GM12878 (cell line): ENCODE results near the gene DNAH3. TPM values are rescaled to one million over a fixed set of nuclear protein-coding genes. Genes with fewer than 3 reads are reported as not detected.

Experiments
- ATAC-seq: fragments of 200-7000 bp; cut with Tn5 transposase; 3 replicates; pipeline ENCODE4 v1.9.1; 2020; ENCODE audit warnings: mild to moderate bottlenecking, moderate library complexity
- BruUV-seq: library from RNA; stranded (reverse); fragments of 400-500 nt; replicated peaks from 2 replicates; lab custom pipeline; 2021; lab: Mats Ljungman, UMichigan
- CTCF ChIA-PET: fragments of 300-600 bp; sonication (Branson Sonifier 250); formaldehyde crosslinking; extraction: SDS; loops from one replicate; lab custom pipeline; 2021; ENCODE audit warnings: inconsistent platforms; lab: Yijun Ruan, JAX
- POLR2A ChIA-PET: fragments of 350-600 bp; formaldehyde crosslinking; extraction: SDS; loops from one replicate; lab custom pipeline; 2021; ENCODE audit warnings: inconsistent platforms; lab: Charles Lee
- RAD21 ChIA-PET: fragments of 300-600 bp; sonication (Branson Sonifier 250); formaldehyde crosslinking; loops from one replicate; lab custom pipeline; 2023; ENCODE audit warnings: antibody characterized with exemption; ENCODE audit not compliant: unreplicated experiment; lab: Charles Lee
- SMC1A ChIA-PET: fragments of 300-600 bp; sonication (Branson Sonifier 250); formaldehyde crosslinking; loops from one replicate; lab custom pipeline; 2023; ENCODE audit not compliant: unreplicated experiment, uncharacterized antibody; lab: Charles Lee
- DNase-seq: peaks from one replicate; pipeline ENCODE4 v3.0.0-alpha.2; 2011; ENCODE audit warnings: low read depth, low spot score
- FAIRE-seq: peaks from 3 replicates; lab custom pipeline; 2011; peaks lifted over from hg19 to GRCh38; lab: Jason Lieb, UNC
- H2AFZ ChIP-seq: 2 replicates; pipeline ENCODE4 v1.6.0; 2011; ENCODE audit warnings: low read depth, low read length, control low read depth; ENCODE audit not compliant: control insufficient read depth
- H3K27ac ChIP-seq: 2 replicates; pipeline ENCODE4 v1.5.1; 2011; ENCODE audit warnings: control low read depth; ENCODE audit not compliant: control insufficient read depth, insufficient read depth
- H3K27me3 ChIP-seq, 2 experiments: replicated peaks in 1 of 2; 2 replicates each; pipeline versions ENCODE4 v1.6.0 to v1.6.1; 2011; ENCODE audit warnings: low read length in 1 of 2; ENCODE audit not compliant: control insufficient read depth in 2 of 2, insufficient read depth in 2 of 2
- H3K36me3 ChIP-seq, 2 experiments: 2 replicates each; pipeline ENCODE4 v1.5.1; 2011; ENCODE audit warnings: low read length in 1 of 2; ENCODE audit not compliant: control insufficient read depth in 2 of 2, insufficient read depth in 2 of 2
- H3K4me1 ChIP-seq: 2 replicates; pipeline ENCODE4 v1.6.1; 2011; ENCODE audit warnings: mild to moderate bottlenecking, low read length, moderate library complexity, mixed read lengths; ENCODE audit not compliant: control insufficient read depth, insufficient read depth
- H3K4me2 ChIP-seq: 2 replicates; pipeline ENCODE4 v1.6.0; 2011; ENCODE audit warnings: control low read depth; ENCODE audit not compliant: control insufficient read depth, insufficient read depth
- H3K4me3 ChIP-seq: fragments of 200-600 bp; sonication (generic); 2 replicates; pipeline ENCODE4 v1.5.1; 2016
- H3K79me2 ChIP-seq: 2 replicates; pipeline ENCODE4 v1.6.0; 2011; ENCODE audit warnings: low read length; ENCODE audit not compliant: control insufficient read depth, insufficient read depth
- H3K9ac ChIP-seq: 2 replicates; pipeline ENCODE4 v1.8.0; 2011; ENCODE audit warnings: low read length, control low read depth, mixed read lengths; ENCODE audit not compliant: control insufficient read depth, insufficient read depth
- H3K9me3 ChIP-seq: replicated peaks from 3 replicates; pipeline ENCODE4 v1.5.1; 2011; ENCODE audit warnings: mild to moderate bottlenecking, low read length; ENCODE audit not compliant: control insufficient read depth, insufficient read depth
- H4K20me1 ChIP-seq: 2 replicates; pipeline ENCODE4 v1.6.0; 2011; ENCODE audit not compliant: control insufficient read depth, insufficient read depth
- IRF4 ChIP-seq: IDR thresholded peaks from 2 replicates; pipeline ENCODE4 v1.6.1; 2011; ENCODE audit warnings: low read depth, low read length
- NRF1 ChIP-seq: conservative IDR thresholded peaks from 2 replicates; pipeline ENCODE4 v1.6.1; 2011; ENCODE audit warnings: mild to moderate bottlenecking, low read depth, low read length, improper control_type of control experiment
- REST ChIP-seq: IDR thresholded peaks from 2 replicates; pipeline ENCODE4 v1.6.1; 2012; ENCODE audit warnings: mild to moderate bottlenecking, low read depth, low read length
- WGBS: methylation state at CpG from one replicate; pipeline ENCODE4 v1.1.6; 2016; ENCODE audit warnings: low lambda C conversion rate; ENCODE audit not compliant: insufficient replicate concordance, insufficient coverage; ENCODE audit errors: missing lambda C conversion rate; 5-methylcytosine and 5-hydroxymethylcytosine counted together
- in situ Hi-C: fragments of 300-500 bp; cut with MboI; formaldehyde crosslinking; loops from 9 replicates; pipeline ENCODE4 v1.14.3; 2018; ENCODE audit warnings: mixed read lengths
- intact Hi-C: fragments of 100-400 bp; cut with micrococcal nuclease; formaldehyde crosslinking; loops from one replicate; pipeline ENCODE4 v1.14.2; 2022; ENCODE audit not compliant: unreplicated experiment
- polyA plus RNA-seq, 11 experiments: library from polyadenylated mRNA; depleted of rRNA in 4 of 11; unstranded in 6 of 11; stranded (reverse) in 5 of 11; fragments of >200 nt; fragmentation: Nextera tagmentation in 4 of 11; fragmentation: Illumina TruSeq in 1 of 11; extraction: Ambion mirVana in 4 of 11; extraction: Trizol in 1 of 11; gene quantifications; 1 replicate in 1 of 11; 2 replicates in 10 of 11; pipeline versions ENCODE4 v1.2.1 to v1.2.3, GENCODE V29; 2011 to 2016; ENCODE audit warnings: inconsistent platforms in 2 of 11, missing spikeins in 2 of 11, low read depth in 1 of 11
- total RNA-seq, 4 experiments: library from RNA; depleted of rRNA in 3 of 4; stranded (reverse); fragments of >200 nt in 3 of 4; fragmentation: Illumina TruSeq in 1 of 4; extraction: Trizol in 1 of 4; gene quantifications; 2 replicates each; pipeline versions ENCODE4 v1.2.1 to v1.2.3, GENCODE V29; 2013 to 2021

DNAH3 gene
- total and polyA plus RNA-seq, 10 of the 15 experiments (the other 5 are each of a cell fraction or from before 2014, with no cell fraction given) = under 0.01 to 0.04 (median 0.04) TPM; not detected in 5

GRCh38 chr16:21166561-21166961 lies 15.9 kb upstream of the DNAH3 start:
- Histone ChIP-seq H4K20me1 (no peaks in the 10 kb centered on the region), H3K4me1 (no peaks in the 10 kb centered on the region), H3K9me3 (no peaks in the 10 kb centered on the region), H3K4me2 (no peak overlapping the region), H3K27ac (no peak overlapping the region), H3K4me3 (no peak overlapping the region), H3K9ac (no peak overlapping the region), H3K79me2 (no peaks in the 10 kb centered on the region), H3K36me3 (no peaks in the 10 kb centered on the region; a peak in 2 of 4 replicates), H3K27me3 (no peaks in the 10 kb centered on the region), H2AFZ (no peak overlapping the region)
- ChIA-PET POLR2A (no interaction called here), SMC1A (interaction anchor here (1.7 kb wide), 1 partner anchor 11 kb away, joined by 4 read pairs; no protein-coding TSS in a partner anchor), RAD21 (no interaction called here), CTCF (no interaction called here)
- ATAC-seq = no peak
- FAIRE-seq = no peak
- intact Hi-C loops (no loop called here), in situ Hi-C loops (no loop called here)
- 96% methylated on average over 9 of the region's 9 CpGs for WGBS
- no TSS peak for BruUV-seq
- no peak for TF ChIP-seq IRF4
- TF ChIP-seq REST = peak; percentile 58; the same call in 1 of the 2 replicates
- TF ChIP-seq NRF1 = no peak
- DNase-seq = no peak
